ENCODE measurements around the gene DST.

DNA sequence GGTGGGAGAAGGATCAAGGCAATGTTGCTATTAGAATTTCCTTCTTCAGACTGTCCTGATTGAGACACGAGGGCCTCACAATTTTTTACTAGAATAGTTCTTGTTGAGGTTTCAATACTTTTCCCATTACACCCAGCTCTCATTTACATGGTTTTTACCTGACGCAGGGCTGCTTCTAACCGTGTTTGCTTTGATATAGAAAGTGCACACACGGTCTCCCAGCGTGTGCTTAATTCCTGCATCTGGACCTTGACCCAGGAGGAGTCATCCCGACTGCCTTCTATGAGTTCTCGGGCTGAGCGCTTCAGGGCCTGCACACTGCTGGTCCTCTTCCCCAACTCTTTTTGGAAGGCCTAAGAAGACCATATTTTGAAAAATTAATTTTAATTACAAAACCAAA lies 160.2 kb downstream of the DST start:
- TF ChIP-seq, protein P1, sequence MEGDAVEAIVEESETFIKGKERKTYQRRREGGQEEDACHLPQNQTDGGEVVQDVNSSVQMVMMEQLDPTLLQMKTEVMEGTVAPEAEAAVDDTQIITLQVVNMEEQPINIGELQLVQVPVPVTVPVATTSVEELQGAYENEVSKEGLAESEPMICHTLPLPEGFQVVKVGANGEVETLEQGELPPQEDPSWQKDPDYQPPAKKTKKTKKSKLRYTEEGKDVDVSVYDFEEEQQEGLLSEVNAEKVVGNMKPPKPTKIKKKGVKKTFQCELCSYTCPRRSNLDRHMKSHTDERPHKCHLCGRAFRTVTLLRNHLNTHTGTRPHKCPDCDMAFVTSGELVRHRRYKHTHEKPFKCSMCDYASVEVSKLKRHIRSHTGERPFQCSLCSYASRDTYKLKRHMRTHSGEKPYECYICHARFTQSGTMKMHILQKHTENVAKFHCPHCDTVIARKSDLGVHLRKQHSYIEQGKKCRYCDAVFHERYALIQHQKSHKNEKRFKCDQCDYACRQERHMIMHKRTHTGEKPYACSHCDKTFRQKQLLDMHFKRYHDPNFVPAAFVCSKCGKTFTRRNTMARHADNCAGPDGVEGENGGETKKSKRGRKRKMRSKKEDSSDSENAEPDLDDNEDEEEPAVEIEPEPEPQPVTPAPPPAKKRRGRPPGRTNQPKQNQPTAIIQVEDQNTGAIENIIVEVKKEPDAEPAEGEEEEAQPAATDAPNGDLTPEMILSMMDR (IDR thresholded peaks at IDR 0.05) = no peak
- TF ChIP-seq ZFX (IDR thresholded peaks at IDR 0.05; ENCODE audit: borderline replicate concordance) = no peak
